Breast epithelium (tissue), 3 donors: ENCODE results near the gene AEN.

ENCODE experiments used
- CTCF ChIP-seq, 3 donors: fragments of 450-650 bp; IDR thresholded peaks; one replicate each; pipeline ENCODE4 v1.5.1; 2016 to 2017; ENCODE audit warnings: antibody characterized with exemption in 3 of 3, mild to moderate bottlenecking in 3 of 3, moderate library complexity in 3 of 3
- POLR2AphosphoS5 ChIP-seq, 3 donors: sonication (generic); formaldehyde crosslinking; IDR thresholded peaks; one replicate each; pipeline ENCODE4 v1.6.1; 2017; ENCODE audit warnings: antibody characterized with exemption in 3 of 3

- TF ChIP-seq CTCF (IDR thresholded peaks at IDR 0.05) (no peak), POLR2AphosphoS5 (IDR thresholded peaks at IDR 0.05) (no peak)
Measured at GRCh38 chr15:88591384-88591783, 29.8 kb upstream of the AEN start.
